SH-SY5Y (cell line): ENCODE measurements around the gene RAB11FIP4.

ENCODE experiments used
- GATA2 ChIP-seq: IDR thresholded peaks from 2 replicates; pipeline ENCODE4 v1.6.1; 2011; ENCODE audit warnings: mild to moderate bottlenecking, low read depth, low read length
- GATA3 ChIP-seq: IDR thresholded peaks from 2 replicates; pipeline ENCODE4 v1.6.1; 2011; ENCODE audit warnings: low read depth, mild to moderate bottlenecking, low read length, moderate library complexity

Gene RAB11FIP4

GRCh38 chr17:31431098-31431851 is 39.8 kb downstream of the RAB11FIP4 start:
- TF ChIP-seq GATA3, result no peak
- TF ChIP-seq GATA2, result no peak

GRCh38 chr17:31431852-31432658 is 40.6 kb downstream of the RAB11FIP4 start:
- TF ChIP-seq GATA3 (no peak), GATA2 (no peak)

GRCh38 chr17:31433091-31433790 is 41.8 kb downstream of the RAB11FIP4 start:
- TF ChIP-seq GATA3 (no peak), GATA2 (no peak)

- no peak for TF ChIP-seq GATA2
- TF ChIP-seq GATA3, result no peak
Observed at GRCh38 chr17:31433811-31434726, 42.6 kb downstream of the RAB11FIP4 start.

- no peak for TF ChIP-seq GATA2
- no peak for TF ChIP-seq GATA3
Observed at GRCh38 chr17:31434727-31435050, 43.2 kb downstream of the RAB11FIP4 start.

GRCh38 chr17:31435581-31435980 is 44.1 kb downstream of the RAB11FIP4 start:
- TF ChIP-seq GATA3, result no peak
- no peak for TF ChIP-seq GATA2

- TF ChIP-seq GATA3, result no peak
- no peak for TF ChIP-seq GATA2
Observed at GRCh38 chr17:31437720-31438400, 46.4 kb downstream of the RAB11FIP4 start.

- TF ChIP-seq GATA3 (no peak), GATA2 (no peak)
Observed at GRCh38 chr17:31439716-31440115, 48.2 kb downstream of the RAB11FIP4 start.

- TF ChIP-seq GATA2, result no peak
- no peak for TF ChIP-seq GATA3
Observed at GRCh38 chr17:31442276-31442675, 50.8 kb downstream of the RAB11FIP4 start.

GRCh38 chr17:31443386-31443785 is 51.9 kb downstream of the RAB11FIP4 start:
- TF ChIP-seq GATA2 (no peak), GATA3 (no peak)

- TF ChIP-seq GATA2 (no peak), GATA3 (no peak)
Observed at GRCh38 chr17:31444026-31444425, 52.6 kb downstream of the RAB11FIP4 start.

- TF ChIP-seq GATA2, result no peak
Observed at GRCh38 chr17:31446195-31446967, 54.9 kb downstream of the RAB11FIP4 start.

- TF ChIP-seq GATA3 (no peak), GATA2 (no peak)
Observed at GRCh38 chr17:31448467-31449077, 57.1 kb downstream of the RAB11FIP4 start.

GRCh38 chr17:31449111-31449510 is 57.6 kb downstream of the RAB11FIP4 start:
- TF ChIP-seq GATA3 (no peak), GATA2 (no peak)
